ENCODE data around the gene TWIST2. TPM values are rescaled to one million over a fixed set of nuclear protein-coding genes. Genes with fewer than 3 reads are reported as not detected.

TWIST2 gene
- total RNA-seq, 6 donors from 2014 or later: 10.5 to 29.3 (median 23.4) TPM

- Histone ChIP-seq H3K4me3 (no peak overlapping the region), H3K4me1 (no peaks in the 10 kb centered on the region), H3K27ac (peak overlapping the region in 1 of 4 donors; percentile 4), H3K9me3 (no peaks in the 10 kb centered on the region), H3K36me3 (no peaks in the 10 kb centered on the region), H3K27me3 (no peaks in the 10 kb centered on the region)
- no peak for TF ChIP-seq POLR2AphosphoS5 (IDR thresholded peaks at IDR 0.05)
- TF ChIP-seq EP300 (IDR thresholded peaks at IDR 0.05): no peak
- TF ChIP-seq POLR2A (IDR thresholded peaks at IDR 0.05): no peak
- no peak for TF ChIP-seq CTCF (IDR thresholded peaks at IDR 0.05)
- ATAC-seq (ENCODE audit: low FRiP score in 2 of 2) (no peak), DNase-seq (peak in 1 of 2 donors; percentile 8)
- 87 to 90% methylated on average over 8 of the region's 8 CpGs for WGBS, 2 donors
Measured at GRCh38 chr2:238939521-238940403, 91.9 kb downstream of the TWIST2 start.

- Histone ChIP-seq H3K36me3 (no peaks in the 10 kb centered on the region), H3K27me3 (no peaks in the 10 kb centered on the region), H3K4me1 (no peaks in the 10 kb centered on the region), H3K27ac (no peak overlapping the region), H3K9me3 (no peaks in the 10 kb centered on the region), H3K4me3 (no peak overlapping the region)
- ATAC-seq (ENCODE audit: low FRiP score in 2 of 2) (no peak), DNase-seq (peak in 1 of 2 donors; percentile 18)
- TF ChIP-seq CTCF (IDR thresholded peaks at IDR 0.05): no peak
- no peak for TF ChIP-seq POLR2A (IDR thresholded peaks at IDR 0.05)
- TF ChIP-seq POLR2AphosphoS5 (IDR thresholded peaks at IDR 0.05): no peak
- TF ChIP-seq EP300 (IDR thresholded peaks at IDR 0.05): no peak
- 84 to 91% methylated on average over 6 to 8 of the region's 8 CpGs for WGBS, 2 donors
Measured at GRCh38 chr2:238940806-238941205, 92.9 kb downstream of the TWIST2 start.

- DNase-seq (peak in 1 of 2 donors; percentile 14), ATAC-seq (ENCODE audit: low FRiP score in 2 of 2) (no peak)
- Histone ChIP-seq H3K9me3 (no peaks in the 10 kb centered on the region), H3K4me3 (no peak overlapping the region), H3K27me3 (no peaks in the 10 kb centered on the region), H3K4me1 (no peaks in the 10 kb centered on the region), H3K36me3 (no peaks in the 10 kb centered on the region), H3K27ac (no peak overlapping the region)
- WGBS, 2 donors: 71 to 74% methylated on average over 7 of the region's 7 CpGs
- TF ChIP-seq CTCF (IDR thresholded peaks at IDR 0.05) (no peak), EP300 (IDR thresholded peaks at IDR 0.05) (no peak), POLR2AphosphoS5 (IDR thresholded peaks at IDR 0.05) (no peak), POLR2A (IDR thresholded peaks at IDR 0.05) (no peak)
Measured at GRCh38 chr2:238941262-238941792, 93.4 kb downstream of the TWIST2 start.

GRCh38 chr2:238942080-238942725 lies 94.3 kb downstream of the TWIST2 start:
- Histone ChIP-seq H3K4me1 (no peaks in the 10 kb centered on the region), H3K36me3 (no peaks in the 10 kb centered on the region), H3K9me3 (no peaks in the 10 kb centered on the region), H3K27me3 (no peaks in the 10 kb centered on the region), H3K27ac (no peak overlapping the region), H3K4me3 (no peak overlapping the region)
- DNase-seq (peak; percentile 15 to 46), ATAC-seq (ENCODE audit: low FRiP score in 2 of 2) (no peak)
- 85 to 93% methylated on average over 9 to 19 of the region's 19 CpGs for WGBS, 2 donors
- TF ChIP-seq POLR2A (IDR thresholded peaks at IDR 0.05) (no peak), EP300 (IDR thresholded peaks at IDR 0.05) (no peak)

GRCh38 chr2:238942726-238943300 lies 94.9 kb downstream of the TWIST2 start:
- TF ChIP-seq CTCF (IDR thresholded peaks at IDR 0.05): no peak
- no peak for TF ChIP-seq EP300 (IDR thresholded peaks at IDR 0.05)
- TF ChIP-seq POLR2AphosphoS5 (IDR thresholded peaks at IDR 0.05): no peak
- no peak for TF ChIP-seq POLR2A (IDR thresholded peaks at IDR 0.05)
- Histone ChIP-seq H3K4me3 (no peak overlapping the region), H3K27ac (no peak overlapping the region), H3K9me3 (no peaks in the 10 kb centered on the region), H3K4me1 (no peaks in the 10 kb centered on the region), H3K36me3 (no peaks in the 10 kb centered on the region), H3K27me3 (no peaks in the 10 kb centered on the region)
- peak in 1 of 2 donors; percentile 17 for DNase-seq
- no peak for ATAC-seq (ENCODE audit: low FRiP score in 2 of 2)
- 65 to 67% methylated on average over 13 of the region's 13 CpGs for WGBS, 2 donors
